HG03521 (cell line): ENCODE data around the gene PWP2.
"Not testable (repeated sequence)": the region's sequence is repeated elsewhere in the genome, so short reads cannot be mapped to it uniquely, and the experiment has no call there.

ENCODE experiments used
- ATAC-seq: cut with Tn5 transposase; IDR thresholded peaks from one replicate; pipeline ENCODE4 v1.9.1; 2021; ENCODE audit warnings: mild to moderate bottlenecking, moderate library complexity; ENCODE audit not compliant: unreplicated experiment

PWP2 gene

GRCh38 chr21:44159349-44160297 is 52.4 kb downstream of the PWP2 start:
- not testable (repeated sequence) for ATAC-seq

GRCh38 chr21:44160298-44160672 is 53.1 kb downstream of the PWP2 start:
- ATAC-seq = not testable (repeated sequence)

GRCh38 chr21:44160821-44161220 is 53.6 kb downstream of the PWP2 start:
- not testable (repeated sequence) for ATAC-seq

- ATAC-seq = not testable (repeated sequence)
These were observed 56.0 kb downstream of the PWP2 start for GRCh38 chr21:44163167-44163653.

- ATAC-seq = not testable (repeated sequence)
These were observed 58.7 kb downstream of the PWP2 start for GRCh38 chr21:44165933-44166332.

- not testable (repeated sequence) for ATAC-seq
These were observed 60.3 kb downstream of the PWP2 start for GRCh38 chr21:44167527-44167926.

GRCh38 chr21:44170326-44170725 is 63.1 kb downstream of the PWP2 start:
- ATAC-seq = not testable (repeated sequence)

GRCh38 chr21:44170863-44171262 is 63.7 kb downstream of the PWP2 start:
- not testable (repeated sequence) for ATAC-seq

- ATAC-seq = not testable (repeated sequence)
These were observed 64.9 kb downstream of the PWP2 start for GRCh38 chr21:44171962-44172572.

- ATAC-seq = not testable (repeated sequence)
These were observed 65.5 kb downstream of the PWP2 start for GRCh38 chr21:44172741-44173140.

- ATAC-seq = not testable (repeated sequence)
These were observed 68.0 kb downstream of the PWP2 start for GRCh38 chr21:44175189-44175588.

GRCh38 chr21:44176127-44176526 is 68.9 kb downstream of the PWP2 start:
- not testable (repeated sequence) for ATAC-seq
